Upper lobe of left lung (tissue), 6 donors: Measurements from ENCODE around the gene HAPLN2. TPM values are rescaled to one million over a fixed set of nuclear protein-coding genes. Genes with fewer than 3 reads are reported as not detected.
A peak's percentile ranks its signal among the peaks of the same experiment; 100 is the strongest.

Experiments
- ATAC-seq, 2 donors: fragments of 200-7000 bp; cut with Tn5 transposase; one replicate each; pipeline ENCODE4 v1.9.1; 2022; ENCODE audit warnings: mild to moderate bottlenecking in 2 of 2, moderate library complexity in 2 of 2; ENCODE audit not compliant: low FRiP score in 2 of 2
- DNase-seq, 2 donors: peaks; one replicate each; pipeline ENCODE4 v3.0.0-alpha.2; 2019 to 2020
- H3K27ac ChIP-seq, 4 donors: fragments of 200-600 bp; sonication (generic); one replicate each; pipeline ENCODE4 v1.5.1; 2016 to 2019
- H3K27me3 ChIP-seq, 4 donors: fragments of 200-600 bp; sonication (generic); one replicate each; pipeline ENCODE4 v1.5.1; 2017 to 2019
- H3K36me3 ChIP-seq, 4 donors: fragments of 200-600 bp; sonication (generic); one replicate each; pipeline ENCODE4 v1.5.1; 2016 to 2019
- H3K4me1 ChIP-seq, 4 donors: fragments of 200-600 bp; sonication (generic); one replicate each; pipeline ENCODE4 v1.5.1; 2018 to 2019
- H3K4me3 ChIP-seq, 4 donors: fragments of 200-600 bp; sonication (generic); one replicate each; pipeline ENCODE4 v1.5.1; 2017 to 2019; ENCODE audit warnings: mild to moderate bottlenecking in 2 of 4, moderate library complexity in 1 of 4
- H3K9me3 ChIP-seq, 4 donors: fragments of 200-600 bp; sonication (generic); one replicate each; pipeline ENCODE4 v1.5.1; 2018 to 2019
- EP300 ChIP-seq, 4 donors: sonication (generic); formaldehyde crosslinking; IDR thresholded peaks; one replicate each; pipeline ENCODE4 v1.5.1; 2017; ENCODE audit warnings: antibody characterized with exemption in 4 of 4, control low read depth in 2 of 4
- POLR2A ChIP-seq, 4 donors: fragments of 450-650 bp; IDR thresholded peaks; one replicate each; pipeline ENCODE4 v1.5.1; 2016 to 2017; ENCODE audit warnings: antibody characterized with exemption in 4 of 4, mild to moderate bottlenecking in 2 of 4
- POLR2AphosphoS5 ChIP-seq, 2 donors: sonication (generic); formaldehyde crosslinking; IDR thresholded peaks; one replicate each; pipeline ENCODE4 v1.5.1; 2017; ENCODE audit warnings: antibody characterized with exemption in 2 of 2
- WGBS, 2 donors: methylation state at CpG; one replicate each; pipeline ENCODE4 v1.1.5; 2017 to 2018; 5-methylcytosine and 5-hydroxymethylcytosine counted together
- total RNA-seq, 6 donors: library from RNA; depleted of rRNA in 4 of 6; stranded (reverse); fragments of >200 nt in 4 of 6; gene quantifications; one replicate each; pipeline versions ENCODE4 v1.1.0 to v1.2.1, GENCODE V29; 2016 to 2021
- TF ChIP-seq, protein P1 (sequence below), 6 experiments: fragments of 450-650 bp in 4 of 6; fragments of 200-600 bp in 2 of 6; sonication (generic) in 2 of 6; IDR thresholded peaks; one replicate each; pipeline ENCODE4 v1.5.1; 2016 to 2019; ENCODE audit warnings: antibody characterized with exemption in 6 of 6
- donor health status: DM: no; HTN: no; CAD: no; lungs with moderate emphysema.
- donor health status: DM: no; HTN: yes; CAD: no; lungs with severe emphysema.

Gene HAPLN2
- total RNA-seq, 6 donors from 2014 or later: 0.14 to 5.0 (median 0.37) TPM; not detected in 3

DNA sequence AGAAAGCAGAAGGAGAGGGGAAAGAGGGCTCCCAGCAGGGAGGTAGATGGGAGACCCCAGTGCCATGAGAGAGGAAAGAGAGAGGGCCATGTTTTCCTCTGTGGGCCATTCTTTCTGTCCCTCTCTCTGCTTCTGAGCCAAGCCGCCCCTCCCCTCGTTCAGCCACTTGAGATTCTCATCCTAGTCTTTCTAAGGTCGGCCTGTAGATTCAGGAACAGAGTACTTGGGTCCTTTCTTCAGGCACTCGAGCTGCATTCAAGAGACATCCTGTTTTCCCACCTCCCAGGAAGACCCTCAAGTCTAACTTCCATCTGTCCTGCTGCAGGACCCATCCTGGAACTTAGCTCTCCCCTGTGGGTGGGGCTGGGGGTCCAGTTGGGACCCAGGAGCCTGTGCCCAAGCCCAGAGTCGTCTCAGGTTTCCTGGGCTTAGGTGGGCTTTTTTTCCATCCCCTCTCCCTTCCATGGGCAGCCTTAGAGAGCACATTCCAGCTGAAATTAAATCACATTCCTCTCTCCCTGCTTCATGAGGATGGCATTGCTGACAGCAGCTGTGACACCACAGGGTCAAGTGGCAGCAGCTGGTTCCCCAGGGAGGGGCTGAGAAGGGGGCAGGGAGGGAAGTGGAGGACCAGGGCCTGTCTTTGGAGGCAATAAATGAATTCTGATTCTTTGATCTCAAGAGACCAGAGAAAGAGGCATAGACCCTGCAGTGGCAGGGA, 45.0 kb downstream of the HAPLN2 start:
- ATAC-seq (no peak), DNase-seq (no peak)
- peaks cover 89 to 98% (median 96%) of the 10 kb centered on the region in 4 donors for H3K4me1 ChIP-seq
- H3K27me3 ChIP-seq: no peaks in the 10 kb centered on the region
- H3K36me3 ChIP-seq: no peaks in the 10 kb centered on the region
- no peak overlapping the region for H3K4me3 ChIP-seq
- peak overlapping the region; percentile 80 to 91 (median 83) for H3K27ac ChIP-seq
- no peak for TF ChIP-seq POLR2A (IDR thresholded peaks at IDR 0.05)
- TF ChIP-seq, protein P1, sequence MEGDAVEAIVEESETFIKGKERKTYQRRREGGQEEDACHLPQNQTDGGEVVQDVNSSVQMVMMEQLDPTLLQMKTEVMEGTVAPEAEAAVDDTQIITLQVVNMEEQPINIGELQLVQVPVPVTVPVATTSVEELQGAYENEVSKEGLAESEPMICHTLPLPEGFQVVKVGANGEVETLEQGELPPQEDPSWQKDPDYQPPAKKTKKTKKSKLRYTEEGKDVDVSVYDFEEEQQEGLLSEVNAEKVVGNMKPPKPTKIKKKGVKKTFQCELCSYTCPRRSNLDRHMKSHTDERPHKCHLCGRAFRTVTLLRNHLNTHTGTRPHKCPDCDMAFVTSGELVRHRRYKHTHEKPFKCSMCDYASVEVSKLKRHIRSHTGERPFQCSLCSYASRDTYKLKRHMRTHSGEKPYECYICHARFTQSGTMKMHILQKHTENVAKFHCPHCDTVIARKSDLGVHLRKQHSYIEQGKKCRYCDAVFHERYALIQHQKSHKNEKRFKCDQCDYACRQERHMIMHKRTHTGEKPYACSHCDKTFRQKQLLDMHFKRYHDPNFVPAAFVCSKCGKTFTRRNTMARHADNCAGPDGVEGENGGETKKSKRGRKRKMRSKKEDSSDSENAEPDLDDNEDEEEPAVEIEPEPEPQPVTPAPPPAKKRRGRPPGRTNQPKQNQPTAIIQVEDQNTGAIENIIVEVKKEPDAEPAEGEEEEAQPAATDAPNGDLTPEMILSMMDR (IDR thresholded peaks at IDR 0.05): no peak
- no peak for TF ChIP-seq POLR2AphosphoS5 (IDR thresholded peaks at IDR 0.05)
- TF ChIP-seq EP300 (IDR thresholded peaks at IDR 0.05): no peak
- no peaks in the 10 kb centered on the region for H3K9me3 ChIP-seq
- WGBS, 2 donors: 50 to 53% methylated on average over 5 of the region's 5 CpGs

DNA sequence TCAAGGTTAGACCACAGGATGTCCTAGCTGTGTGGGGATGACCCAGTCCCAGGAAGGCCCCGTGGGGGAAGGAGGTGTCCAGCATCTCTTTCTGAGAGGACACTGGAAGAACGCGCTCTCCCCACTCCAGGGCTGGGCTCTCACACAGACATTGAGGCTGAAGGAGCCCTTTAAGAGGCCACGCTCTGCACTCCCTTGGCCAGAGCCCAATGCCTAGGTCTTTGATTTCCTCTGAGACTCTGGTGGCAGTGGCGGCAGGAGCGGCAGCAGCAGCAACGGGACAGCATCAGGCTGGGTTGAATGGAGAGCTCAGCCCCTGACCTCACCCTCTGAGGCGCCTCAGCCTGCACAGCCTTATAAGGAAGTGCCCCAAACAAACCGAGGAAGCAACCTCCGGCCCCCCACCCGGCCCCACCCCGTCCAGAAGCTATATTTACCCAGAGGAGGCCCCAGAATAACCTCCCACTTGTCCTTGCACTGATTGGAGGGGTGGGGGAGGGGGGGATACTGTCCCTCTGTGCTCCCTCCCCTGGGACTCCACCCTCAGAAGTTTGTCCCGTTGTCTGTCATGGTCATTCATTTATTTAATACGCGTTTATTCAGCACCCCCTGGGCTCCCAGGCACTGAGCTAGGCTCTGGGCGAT, 45.7 kb downstream of the HAPLN2 start:
- H3K36me3 ChIP-seq: no peaks in the 10 kb centered on the region
- H3K27me3 ChIP-seq: no peaks in the 10 kb centered on the region
- ATAC-seq (no peak), DNase-seq (peak; percentile 53)
- no peak overlapping the region for H3K4me3 ChIP-seq
- H3K4me1 ChIP-seq: peaks cover 89 to 93% (median 90%) of the 10 kb centered on the region in 4 donors
- TF ChIP-seq POLR2AphosphoS5 (IDR thresholded peaks at IDR 0.05): peak in 1 of 2 donors; percentile 17
- TF ChIP-seq EP300 (IDR thresholded peaks at IDR 0.05): no peak
- TF ChIP-seq POLR2A (IDR thresholded peaks at IDR 0.05): peak in 1 of 4 donors; percentile 27
- H3K27ac ChIP-seq: peak overlapping the region; percentile 80 to 91 (median 83)
- H3K9me3 ChIP-seq: no peaks in the 10 kb centered on the region
- 12 to 22% methylated on average over 8 to 10 of the region's 16 CpGs for WGBS, 2 donors

DNA sequence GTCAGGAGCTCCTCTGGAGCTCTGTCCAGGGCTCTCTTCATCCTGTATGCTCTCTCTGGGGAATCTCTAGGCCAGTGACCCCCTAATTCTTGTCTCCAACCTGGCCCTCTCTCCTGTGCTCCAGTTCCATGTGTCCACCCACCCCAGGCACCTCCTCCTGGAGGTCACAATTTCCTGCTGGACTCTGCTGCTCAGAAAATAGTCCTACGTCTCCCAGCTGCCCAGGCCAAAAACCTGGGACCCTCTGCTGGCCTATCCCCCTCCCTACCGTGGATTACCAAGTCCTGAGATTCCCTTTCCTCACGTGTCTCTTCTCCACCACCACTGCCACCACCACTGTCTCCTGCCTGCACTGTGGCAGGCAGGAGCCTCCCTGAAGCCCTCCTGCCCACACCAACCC, 46.3 kb downstream of the HAPLN2 start:
- DNase-seq (no peak), ATAC-seq (no peak)
- H3K36me3 ChIP-seq: no peaks in the 10 kb centered on the region
- H3K4me3 ChIP-seq: no peak overlapping the region
- TF ChIP-seq, protein P1 (IDR thresholded peaks at IDR 0.05): no peak
- TF ChIP-seq EP300 (IDR thresholded peaks at IDR 0.05): no peak
- no peak for TF ChIP-seq POLR2AphosphoS5 (IDR thresholded peaks at IDR 0.05)
- TF ChIP-seq POLR2A (IDR thresholded peaks at IDR 0.05): no peak
- peak overlapping the region; percentile 80 to 91 (median 83) for H3K27ac ChIP-seq
- H3K27me3 ChIP-seq: no peaks in the 10 kb centered on the region
- H3K9me3 ChIP-seq: no peaks in the 10 kb centered on the region
- peaks cover 86 to 93% (median 87%) of the 10 kb centered on the region in 4 donors for H3K4me1 ChIP-seq
- 59 to 61% methylated on average over 3 of the region's 3 CpGs for WGBS, 2 donors

DNA sequence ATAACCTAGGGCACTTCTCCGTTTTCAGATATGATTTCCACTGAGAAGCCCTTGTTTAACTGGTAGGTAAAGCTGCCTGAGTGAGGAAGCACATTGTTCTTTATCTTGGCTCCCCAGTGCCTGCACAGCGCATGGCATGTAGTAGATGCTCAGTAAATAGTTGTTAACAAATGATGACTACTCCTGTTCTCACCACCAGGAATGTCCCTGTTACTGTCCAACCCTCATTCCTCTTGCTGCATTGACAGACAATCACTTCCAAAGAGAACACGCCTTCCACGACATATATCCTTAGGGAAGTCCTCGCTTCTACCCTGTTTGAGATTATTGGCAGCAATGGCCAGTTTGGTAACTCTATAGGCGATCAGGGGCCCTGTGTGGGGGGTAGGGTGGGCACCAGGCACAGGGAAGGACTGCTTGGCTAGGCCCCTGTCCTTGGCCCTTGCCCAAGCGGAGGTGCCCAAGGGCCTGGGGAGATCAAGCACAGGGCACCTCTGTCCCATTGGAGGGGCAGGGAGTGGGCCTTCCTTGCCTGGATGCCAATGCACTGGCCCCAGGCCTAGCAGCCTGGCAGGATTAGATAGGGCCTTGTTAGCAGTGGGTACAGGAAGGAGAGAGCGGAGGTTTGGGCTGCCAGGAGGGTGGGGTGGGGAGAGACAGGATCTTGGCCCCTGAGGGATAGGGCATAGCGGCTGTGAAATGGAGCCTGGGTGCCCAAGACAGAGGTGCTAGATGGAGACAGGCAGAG, 47.8 kb downstream of the HAPLN2 start:
- ATAC-seq: peak in 1 of 2 donors; percentile 1
- Histone ChIP-seq H3K4me1 (peaks cover 71 to 85% (median 75%) of the 10 kb centered on the region in 4 donors), H3K36me3 (peaks cover 0 to 13% (median 0%) of the 10 kb centered on the region in 4 donors), H3K27me3 (no peaks in the 10 kb centered on the region), H3K9me3 (no peaks in the 10 kb centered on the region), H3K27ac (peak overlapping the region; percentile 81 to 91 (median 83)), H3K4me3 (no peak overlapping the region)
- WGBS, 2 donors: 76 to 81% methylated on average over 9 of the region's 9 CpGs
- peak in 1 of 2 donors; percentile 16 for TF ChIP-seq POLR2AphosphoS5 (IDR thresholded peaks at IDR 0.05)
- TF ChIP-seq EP300 (IDR thresholded peaks at IDR 0.05): no peak
- no peak for TF ChIP-seq POLR2A (IDR thresholded peaks at IDR 0.05)
- TF ChIP-seq, protein P1 (IDR thresholded peaks at IDR 0.05): no peak
- no peak for DNase-seq

DNA sequence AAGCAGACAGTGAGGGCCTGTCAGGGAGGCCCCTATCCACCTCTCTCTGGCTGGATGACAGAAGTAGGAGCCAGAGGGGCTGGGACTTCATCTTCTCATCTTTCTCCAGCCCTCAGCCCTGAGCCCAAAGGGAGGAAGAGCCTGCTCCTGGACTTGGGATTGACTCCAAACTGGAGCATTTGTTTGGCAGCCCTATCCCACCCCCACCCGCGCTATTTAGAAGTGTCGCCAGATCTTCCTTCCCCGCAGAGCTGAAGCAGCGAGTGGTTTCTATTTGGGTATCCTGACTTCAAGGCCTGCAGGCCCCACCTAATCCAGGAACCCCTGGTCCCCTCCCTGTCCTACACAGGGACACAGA, 48.4 kb downstream of the HAPLN2 start:
- peak in 1 of 2 donors; percentile 34 for ATAC-seq
- no peaks in the 10 kb centered on the region for H3K9me3 ChIP-seq
- WGBS, 2 donors: 64% methylated on average over 5 of the region's 5 CpGs; no CpG with 5 or more reads in 1 of the 2 donors
- H3K4me1 ChIP-seq: peaks cover 65 to 80% (median 70%) of the 10 kb centered on the region in 4 donors
- no peaks in the 10 kb centered on the region for H3K27me3 ChIP-seq
- H3K4me3 ChIP-seq: no peak overlapping the region
- peaks cover 0 to 18% (median 0%) of the 10 kb centered on the region in 4 donors for H3K36me3 ChIP-seq
- peak overlapping the region; percentile 81 to 91 (median 83) for H3K27ac ChIP-seq
- DNase-seq: no peak
- peak in 1 of 2 donors; percentile 32 for TF ChIP-seq POLR2AphosphoS5 (IDR thresholded peaks at IDR 0.05)
- TF ChIP-seq, protein P1 (IDR thresholded peaks at IDR 0.05): no peak
- TF ChIP-seq POLR2A (IDR thresholded peaks at IDR 0.05): no peak
- peak in 1 of 4 donors; percentile 41 for TF ChIP-seq EP300 (IDR thresholded peaks at IDR 0.05)
